ENCODE measurements around the gene GPC6.

DNA sequence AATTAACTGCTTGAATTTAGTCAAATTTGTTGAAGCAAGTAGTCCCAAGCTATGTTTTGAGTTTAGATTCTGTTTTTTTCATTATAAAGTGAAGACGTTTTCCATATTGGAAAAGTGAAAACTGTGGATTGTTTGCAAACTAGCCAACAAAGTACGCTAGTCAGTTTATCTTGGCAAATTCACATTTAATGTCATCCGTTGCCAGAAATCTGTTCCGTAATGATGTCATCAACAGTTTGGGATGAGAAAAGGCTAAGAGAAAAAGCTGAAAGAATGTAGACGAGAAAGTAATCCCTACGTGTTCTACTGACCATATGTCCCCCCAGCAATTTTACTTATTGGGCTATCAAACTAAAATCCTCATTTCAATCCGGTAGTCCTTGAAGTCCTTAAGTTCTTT lies 419.6 kb downstream of the GPC6 start:
- TF ChIP-seq, protein P1, sequence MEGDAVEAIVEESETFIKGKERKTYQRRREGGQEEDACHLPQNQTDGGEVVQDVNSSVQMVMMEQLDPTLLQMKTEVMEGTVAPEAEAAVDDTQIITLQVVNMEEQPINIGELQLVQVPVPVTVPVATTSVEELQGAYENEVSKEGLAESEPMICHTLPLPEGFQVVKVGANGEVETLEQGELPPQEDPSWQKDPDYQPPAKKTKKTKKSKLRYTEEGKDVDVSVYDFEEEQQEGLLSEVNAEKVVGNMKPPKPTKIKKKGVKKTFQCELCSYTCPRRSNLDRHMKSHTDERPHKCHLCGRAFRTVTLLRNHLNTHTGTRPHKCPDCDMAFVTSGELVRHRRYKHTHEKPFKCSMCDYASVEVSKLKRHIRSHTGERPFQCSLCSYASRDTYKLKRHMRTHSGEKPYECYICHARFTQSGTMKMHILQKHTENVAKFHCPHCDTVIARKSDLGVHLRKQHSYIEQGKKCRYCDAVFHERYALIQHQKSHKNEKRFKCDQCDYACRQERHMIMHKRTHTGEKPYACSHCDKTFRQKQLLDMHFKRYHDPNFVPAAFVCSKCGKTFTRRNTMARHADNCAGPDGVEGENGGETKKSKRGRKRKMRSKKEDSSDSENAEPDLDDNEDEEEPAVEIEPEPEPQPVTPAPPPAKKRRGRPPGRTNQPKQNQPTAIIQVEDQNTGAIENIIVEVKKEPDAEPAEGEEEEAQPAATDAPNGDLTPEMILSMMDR (conservative IDR thresholded peaks at IDR 0.05; ENCODE audit: low read length), result no peak
- no peak for TF ChIP-seq EZH2phosphoT487 (IDR thresholded peaks at IDR 0.05; ENCODE audit: borderline replicate concordance, low read depth, low read length)

All from OCI-LY7 (cell line).